T-cell (primary cell): Measurements from ENCODE around the gene KIAA1328. TPM values are rescaled to one million over a fixed set of nuclear protein-coding genes. Genes with fewer than 3 reads are reported as not detected.
"Not testable (repeated sequence)": the region's sequence is repeated elsewhere in the genome, so short reads cannot be mapped to it uniquely, and the experiment has no call there.

Experiments
- ATAC-seq, 4 experiments: fragments of 200-7000 bp in 3 of 4; fragments of 150-1000 bp in 1 of 4; cut with Tn5 transposase; replicated peaks in 1 of 4; 1 replicate in 3 of 4; 2 replicates in 1 of 4; pipeline ENCODE4 v1.10.0; 2021; ENCODE audit warnings: moderate library complexity in 3 of 4, mild to moderate bottlenecking in 2 of 4, moderate number of reproducible peaks in 1 of 4
- CTCF ChIA-PET, 2 donors: fragments of 300-600 bp; sonication (Branson Sonifier 250); formaldehyde crosslinking; loops; one replicate each; lab custom pipeline; 2022; ENCODE audit warnings: antibody characterized with exemption in 2 of 2; lab: Charles Lee
- POLR2A ChIA-PET, 2 donors: fragments of 300-600 bp; sonication (Branson Sonifier 250); formaldehyde crosslinking; loops; one replicate each; lab custom pipeline; 2022; ENCODE audit warnings: antibody characterized with exemption in 2 of 2; lab: Charles Lee
- DNase-seq, 35 experiments: peaks; one replicate each; pipeline versions ENCODE4 v3.0.0 to v3.0.0-alpha.2; 2013 to 2023
- H3K27ac ChIP-seq: one replicate; pipeline ENCODE4 v1.5.1; 2013; ENCODE audit warnings: low read length
- H3K27me3 ChIP-seq, 2 experiments: replicated peaks in 1 of 2; 1 replicate in 1 of 2; 2 replicates in 1 of 2; pipeline versions ENCODE4 v1.6.1 to v1.7.0; 2013; ENCODE audit warnings: low read length in 1 of 2, mixed read lengths in 1 of 2; ENCODE audit not compliant: control insufficient read depth in 2 of 2, insufficient read depth in 2 of 2; ENCODE audit errors: extremely low read depth in 1 of 2
- H3K36me3 ChIP-seq, 2 donors: 1 replicate in 1 of 2; 2 replicates in 1 of 2; pipeline versions ENCODE4 v1.6.1 to v1.7.0; 2013; ENCODE audit warnings: low read length in 1 of 2; ENCODE audit not compliant: control insufficient read depth in 2 of 2, insufficient read depth in 1 of 2; ENCODE audit errors: extremely low read depth in 1 of 2
- H3K4me1 ChIP-seq, 2 experiments: 1 replicate in 1 of 2; 2 replicates in 1 of 2; pipeline versions ENCODE4 v1.6.1 to v1.7.0; 2013; ENCODE audit warnings: low read length in 2 of 2, mixed read lengths in 1 of 2; ENCODE audit not compliant: insufficient read depth in 2 of 2, control insufficient read depth in 1 of 2; ENCODE audit errors: extremely low read depth in 1 of 2
- H3K4me3 ChIP-seq, 2 donors: 1 replicate in 1 of 2; 2 replicates in 1 of 2; pipeline versions ENCODE4 v1.5.1 to v1.7.0; 2013; ENCODE audit warnings: mild to moderate bottlenecking in 2 of 2, low read length in 1 of 2, moderate library complexity in 1 of 2; ENCODE audit not compliant: control insufficient read depth in 1 of 2; ENCODE audit errors: extremely low read depth in 1 of 2
- H3K9me3 ChIP-seq: 2 replicates; pipeline ENCODE4 v1.7.0; 2013
- H3K27ac Mint-ChIP-seq, 2 donors: one replicate each; pipeline ENCODE4 v1.8.0; 2020 to 2021; ENCODE audit warnings: mild to moderate bottlenecking in 2 of 2, mixed read lengths in 2 of 2
- H3K27me3 Mint-ChIP-seq, 2 donors: one replicate each; pipeline ENCODE4 v1.8.0; 2021 to 2022; ENCODE audit warnings: mixed read lengths in 2 of 2
- H3K36me3 Mint-ChIP-seq: one replicate; pipeline ENCODE4 v1.8.0; 2021; ENCODE audit warnings: mixed read lengths
- H3K4me1 Mint-ChIP-seq, 3 donors: one replicate each; pipeline ENCODE4 v1.8.0; 2020 to 2022; ENCODE audit warnings: mixed read lengths in 3 of 3, mild to moderate bottlenecking in 1 of 3
- H3K4me3 Mint-ChIP-seq, 3 donors: one replicate each; pipeline ENCODE4 v1.8.0; 2020 to 2022; ENCODE audit warnings: mild to moderate bottlenecking in 3 of 3, mixed read lengths in 3 of 3, moderate library complexity in 3 of 3
- H3K9me3 Mint-ChIP-seq, 3 donors: one replicate each; pipeline ENCODE4 v1.8.0; 2020 to 2022; ENCODE audit warnings: mixed read lengths in 3 of 3
- WGBS: methylation state at CpG from one replicate; pipeline ENCODE4 v1.1.5; 2013; ENCODE audit warnings: missing lambda C conversion rate; ENCODE audit not compliant: insufficient coverage; 5-methylcytosine and 5-hydroxymethylcytosine counted together
- total RNA-seq, 35 experiments: library from RNA in 6 of 35; stranded (reverse) in 6 of 35; fragments of 120-200 nt in 1 of 35; gene quantifications; one replicate each; pipeline versions ENCODE4 v1.2.1 to v1.2.4 and lab custom pipeline; 2013 to 2026

The KIAA1328 gene
- total RNA-seq, 5 donors from 2014 or later (not counting 1 experiment from before 2014, with no cell fraction given) = 10.0 to 17.0 (median 11.5) TPM

GRCh38 chr18:37161491-37161890 lies 332.6 kb downstream of the KIAA1328 start:
- no peaks in the 10 kb centered on the region for H3K27me3 Mint-ChIP-seq

DNA sequence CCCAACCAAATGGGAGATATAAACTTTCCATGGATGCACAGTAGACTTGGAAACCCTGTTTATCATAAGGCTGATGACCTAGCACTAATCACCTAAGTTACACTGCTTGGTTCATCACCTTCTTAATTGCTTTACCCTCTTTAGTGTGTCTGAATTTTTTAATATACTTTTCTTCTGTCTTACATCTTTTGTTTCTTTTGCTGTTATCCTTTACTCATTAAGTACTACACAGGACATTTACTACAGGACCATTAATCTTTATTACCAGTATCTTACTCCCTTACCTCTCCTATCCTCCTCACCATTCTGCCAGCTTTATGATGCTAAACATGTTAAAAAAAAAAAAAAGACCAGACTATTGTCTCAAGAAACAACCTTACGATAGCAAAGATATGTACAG lies 333.6 kb downstream of the KIAA1328 start:
- POLR2A ChIA-PET = no interaction called here
- DNase-seq (no peak), ATAC-seq (no peak)
- Mint-ChIP-seq H3K27ac (no peak overlapping the region), H3K9me3 (no peaks in the 10 kb centered on the region), H3K4me3 (no peak overlapping the region), H3K36me3 (peaks cover 59% of the 10 kb centered on the region), H3K27me3 (no peaks in the 10 kb centered on the region), H3K4me1 (no peaks in the 10 kb centered on the region)
- H3K27ac ChIP-seq = no peak overlapping the region
- H3K4me3 ChIP-seq = no peak overlapping the region
- CTCF ChIA-PET = no interaction called here
- no peaks in the 10 kb centered on the region for H3K4me1 ChIP-seq
- H3K36me3 ChIP-seq = no peaks in the 10 kb centered on the region
- no peaks in the 10 kb centered on the region for H3K27me3 ChIP-seq
- WGBS = no CpG with 5 or more reads among the region's 1 CpG
- no peaks in the 10 kb centered on the region for H3K9me3 ChIP-seq

More at GRCh38 chr18:37161491-37161890, 332.6 kb downstream of the KIAA1328 start:
- Mint-ChIP-seq H3K27ac (no peak overlapping the region), H3K4me1 (no peaks in the 10 kb centered on the region), H3K4me3 (no peak overlapping the region), H3K36me3 (peaks cover 50% of the 10 kb centered on the region), H3K9me3 (no peaks in the 10 kb centered on the region)
- 80% methylated on average over 1 of the region's 1 CpG for WGBS
- Histone ChIP-seq H3K36me3 (no peaks in the 10 kb centered on the region), H3K4me3 (no peak overlapping the region), H3K9me3 (no peaks in the 10 kb centered on the region), H3K27me3 (no peaks in the 10 kb centered on the region), H3K4me1 (no peaks in the 10 kb centered on the region), H3K27ac (no peak overlapping the region)
- ChIA-PET POLR2A (no interaction called here), CTCF (no interaction called here)
- DNase-seq (no peak), ATAC-seq (no peak)

GRCh38 chr18:37163119-37163518 lies 334.2 kb downstream of the KIAA1328 start:
- Mint-ChIP-seq H3K4me3 (no peak overlapping the region), H3K4me1 (no peaks in the 10 kb centered on the region), H3K27ac (no peak overlapping the region), H3K27me3 (no peaks in the 10 kb centered on the region), H3K9me3 (no peaks in the 10 kb centered on the region), H3K36me3 (peaks cover 65% of the 10 kb centered on the region)
- no peaks in the 10 kb centered on the region for H3K27me3 ChIP-seq
- ATAC-seq (no peak), DNase-seq (no peak)
- CTCF ChIA-PET = no interaction called here
- WGBS = no CpG with 5 or more reads among the region's 4 CpGs
- H3K4me3 ChIP-seq = no peak overlapping the region
- no peak overlapping the region for H3K27ac ChIP-seq
- H3K4me1 ChIP-seq = no peaks in the 10 kb centered on the region
- POLR2A ChIA-PET = no interaction called here
- no peaks in the 10 kb centered on the region for H3K36me3 ChIP-seq
- H3K9me3 ChIP-seq = no peaks in the 10 kb centered on the region

DNA sequence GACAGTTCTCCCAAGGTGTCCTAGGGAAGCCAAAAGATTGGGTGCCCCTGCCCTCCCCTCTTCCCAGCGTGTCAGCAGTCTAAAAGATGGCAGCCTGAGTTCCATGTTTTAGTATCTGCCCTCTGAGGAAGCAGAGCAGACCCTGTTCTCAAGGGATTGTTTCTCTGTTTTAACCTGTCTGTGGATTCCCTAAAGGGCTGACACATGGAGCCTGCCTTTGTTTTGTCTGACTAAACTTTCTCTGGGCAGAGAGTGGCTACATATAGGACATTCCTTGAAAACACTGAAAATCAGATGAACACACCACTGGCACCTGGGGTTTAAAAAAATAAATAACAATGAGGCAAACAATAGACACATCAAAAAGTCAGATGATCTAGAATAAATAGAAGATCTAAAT lies 337.6 kb downstream of the KIAA1328 start:
- Histone ChIP-seq H3K9me3 (no peaks in the 10 kb centered on the region), H3K27me3 (no peaks in the 10 kb centered on the region), H3K4me1 (no peaks in the 10 kb centered on the region), H3K36me3 (no peaks in the 10 kb centered on the region), H3K4me3 (no peak overlapping the region), H3K27ac (no peak overlapping the region)
- Mint-ChIP-seq H3K27me3 (no peaks in the 10 kb centered on the region), H3K4me3 (no peak overlapping the region), H3K27ac (no peak overlapping the region), H3K4me1 (no peaks in the 10 kb centered on the region), H3K9me3 (no peaks in the 10 kb centered on the region), H3K36me3 (peaks cover 55% of the 10 kb centered on the region)
- ChIA-PET POLR2A (no interaction called here), CTCF (no interaction called here)
- no CpG with 5 or more reads among the region's 1 CpG for WGBS
- DNase-seq (no peak), ATAC-seq (no peak)

- DNase-seq, H3K36me3 ChIP-seq, H3K27me3 Mint-ChIP-seq, H3K27ac ChIP-seq, H3K27me3 ChIP-seq, H3K4me1 ChIP-seq, H3K9me3 ChIP-seq, POLR2A ChIA-PET, H3K27ac Mint-ChIP-seq, ATAC-seq, H3K4me3 Mint-ChIP-seq, H3K4me1 Mint-ChIP-seq, H3K9me3 Mint-ChIP-seq, CTCF ChIA-PET, H3K4me3 ChIP-seq: not testable (repeated sequence)
- H3K36me3 Mint-ChIP-seq = peaks cover 57% of the 10 kb centered on the region
- WGBS = 89% methylated on average over 4 of the region's 6 CpGs
Measured at GRCh38 chr18:37166966-37167365, 338.0 kb downstream of the KIAA1328 start.

GRCh38 chr18:37170984-37171383 lies 342.1 kb downstream of the KIAA1328 start:
- Mint-ChIP-seq H3K27me3 (no peaks in the 10 kb centered on the region), H3K4me3 (no peak overlapping the region), H3K36me3 (peaks cover 56% of the 10 kb centered on the region), H3K4me1 (no peaks in the 10 kb centered on the region), H3K27ac (no peak overlapping the region), H3K9me3 (no peaks in the 10 kb centered on the region)
- no peak overlapping the region for H3K4me3 ChIP-seq
- ChIA-PET CTCF (no interaction called here), POLR2A (interaction anchor here in 1 of 2 donors (0.5 kb wide), 1 partner anchor 134 kb away, joined by 4 read pairs; no protein-coding TSS in a partner anchor)
- no peak for ATAC-seq
- H3K9me3 ChIP-seq = no peaks in the 10 kb centered on the region
- DNase-seq = no peak
- no peaks in the 10 kb centered on the region for H3K4me1 ChIP-seq
- H3K27ac ChIP-seq = no peak overlapping the region
- H3K36me3 ChIP-seq = no peaks in the 10 kb centered on the region
- no peaks in the 10 kb centered on the region for H3K27me3 ChIP-seq

- ChIA-PET CTCF (no interaction called here), POLR2A (no interaction called here)
- no peaks in the 10 kb centered on the region for H3K4me1 ChIP-seq
- no peaks in the 10 kb centered on the region for H3K4me1 Mint-ChIP-seq
- H3K4me3 ChIP-seq = no peak overlapping the region
- WGBS = no CpG with 5 or more reads among the region's 2 CpGs
- no peak for DNase-seq
- no peak overlapping the region for H3K4me3 Mint-ChIP-seq
- H3K9me3 Mint-ChIP-seq = no peaks in the 10 kb centered on the region
- no peak for ATAC-seq
- no peaks in the 10 kb centered on the region for H3K27me3 ChIP-seq
- peaks cover 55% of the 10 kb centered on the region for H3K36me3 Mint-ChIP-seq
- H3K27ac ChIP-seq = no peak overlapping the region
- H3K27ac Mint-ChIP-seq = no peak overlapping the region
- no peaks in the 10 kb centered on the region for H3K9me3 ChIP-seq
- no peaks in the 10 kb centered on the region for H3K36me3 ChIP-seq
- no peaks in the 10 kb centered on the region for H3K27me3 Mint-ChIP-seq
Measured at GRCh38 chr18:37173384-37173783, 344.5 kb downstream of the KIAA1328 start.
